A549 (cell line): ENCODE data around the gene RPS25. TPM values are rescaled to one million over a fixed set of nuclear protein-coding genes. Genes with fewer than 3 reads are reported as not detected.
"Not testable (repeated sequence)": the region's sequence is repeated elsewhere in the genome, so short reads cannot be mapped to it uniquely, and the experiment has no call there.

Experiments used
- ATAC-seq, 2 experiments: fragments of 200-7000 bp in 1 of 2; fragments of >200 bp in 1 of 2; cut with Nextera tagmentation in 1 of 2; cut with Tn5 transposase in 1 of 2; 3 replicates each; pipeline versions ENCODE4 v1.8.0 to v1.9.1; 2018 to 2020; ENCODE audit warnings: mild to moderate bottlenecking in 1 of 2, moderate library complexity in 1 of 2
- CTCF ChIA-PET: fragments of 300-600 bp; sonication (Branson Sonifier 250); formaldehyde crosslinking; extraction: SDS; loops from one replicate; lab custom pipeline; 2021; ENCODE audit warnings: antibody characterized with exemption, inconsistent platforms; lab: Yijun Ruan, JAX
- POLR2A ChIA-PET: fragments of 350-600 bp; formaldehyde crosslinking; extraction: SDS; loops from one replicate; lab custom pipeline; 2021; ENCODE audit warnings: antibody characterized with exemption, inconsistent platforms; lab: Yijun Ruan, JAX
- DNase-seq, 2 experiments: peaks; one replicate each; pipeline versions ENCODE4 v3.0.0 to v3.0.0-alpha.2; 2011 to 2016; ENCODE audit warnings: low read depth in 1 of 2, low spot score in 1 of 2
- FAIRE-seq: peaks from 2 replicates; lab custom pipeline; 2011; peaks lifted over from hg19 to GRCh38; lab: Jason Lieb, UNC
- H3K27ac ChIP-seq, 2 experiments: fragments of >200 bp; sonication (Bioruptor Twin); formaldehyde crosslinking; 3 replicates each; pipeline ENCODE4 v1.5.1; 2016 to 2017
- H3K4me1 ChIP-seq: fragments of >200 bp; sonication (Bioruptor Twin); formaldehyde crosslinking; 3 replicates; pipeline ENCODE4 v1.6.1; 2016
- H3K4me2 ChIP-seq: fragments of >200 bp; sonication (Bioruptor Twin); formaldehyde crosslinking; 3 replicates; pipeline ENCODE4 v1.6.1; 2016
- H3K4me3 ChIP-seq: fragments of >200 bp; sonication (Bioruptor Twin); formaldehyde crosslinking; 3 replicates; pipeline ENCODE4 v1.5.1; 2016
- H3K9me3 ChIP-seq: fragments of >200 bp; sonication (Bioruptor Twin); formaldehyde crosslinking; 3 replicates; pipeline ENCODE4 v1.6.1; 2016
- ATOH8 ChIP-seq: fragments of 250-450 bp; sonication (Bioruptor Pico); IDR thresholded peaks from 2 replicates; pipeline ENCODE4 v1.5.0; 2020; ENCODE audit warnings: low read depth, mild to moderate bottlenecking, moderate library complexity
- BCL3 ChIP-seq: fragments of >200 bp; sonication (Bioruptor Twin); formaldehyde crosslinking; IDR thresholded peaks from 3 replicates; pipeline ENCODE4 v1.6.1; 2016
- BHLHE40 ChIP-seq: IDR thresholded peaks from 2 replicates; pipeline ENCODE4 v1.6.1; 2012; ENCODE audit warnings: low read depth, low read length, inconsistent platforms
- CBX8 ChIP-seq: fragments of 200-600 bp; sonication (generic); IDR thresholded peaks from 2 replicates; pipeline ENCODE4 v1.6.1; 2016
- CEBPB ChIP-seq, 2 experiments: fragments of >200 bp in 1 of 2; sonication (Bioruptor Twin) in 1 of 2; formaldehyde crosslinking in 1 of 2; IDR thresholded peaks; 2 replicates each; pipeline ENCODE4 v1.6.1; 2012 to 2016
- CHD2 ChIP-seq: fragments of 150-350 bp; IDR thresholded peaks from 2 replicates; pipeline ENCODE4 v1.6.1; 2014; ENCODE audit warnings: low read length; ENCODE audit not compliant: partially characterized antibody
- E2F6 ChIP-seq: IDR thresholded peaks from 2 replicates; pipeline ENCODE4 v1.6.1; 2012; ENCODE audit warnings: low read depth, borderline replicate concordance
- EHF ChIP-seq: fragments of 250-450 bp; sonication (Bioruptor Pico); IDR thresholded peaks from 2 replicates; pipeline ENCODE4 v1.5.0; 2020; ENCODE audit warnings: mild to moderate bottlenecking
- EP300 ChIP-seq, 2 experiments: fragments of >200 bp; sonication (Bioruptor Twin); formaldehyde crosslinking; IDR thresholded peaks; 2 replicates in 1 of 2; 3 replicates in 1 of 2; pipeline ENCODE4 v1.6.1; 2016 to 2017
- ESRRA ChIP-seq: fragments of 150-350 bp; IDR thresholded peaks from 2 replicates; pipeline ENCODE4 v1.6.1; 2014; ENCODE audit warnings: mild to moderate bottlenecking, low read length, borderline replicate concordance
- GATA3 ChIP-seq: IDR thresholded peaks from 2 replicates; pipeline ENCODE4 v1.6.1; 2012; ENCODE audit warnings: borderline replicate concordance
- HES2 ChIP-seq: fragments of >200 bp; sonication (Bioruptor Twin); formaldehyde crosslinking; IDR thresholded peaks from 2 replicates; pipeline ENCODE4 v1.6.1; 2016
- HOXB5 ChIP-seq: fragments of 250-450 bp; sonication (Bioruptor Pico); IDR thresholded peaks from 2 replicates; pipeline ENCODE4 v1.5.0; 2020; ENCODE audit warnings: mild to moderate bottlenecking, moderate library complexity
- JUNB ChIP-seq: fragments of >200 bp; sonication (Bioruptor Twin); formaldehyde crosslinking; IDR thresholded peaks from 2 replicates; pipeline ENCODE4 v1.6.1; 2016
- KDM5A ChIP-seq: fragments of 200-600 bp; sonication (generic); IDR thresholded peaks from 2 replicates; pipeline ENCODE4 v1.6.1; 2016; ENCODE audit warnings: antibody characterized with exemption, mild to moderate bottlenecking
- MAX ChIP-seq: IDR thresholded peaks from 2 replicates; pipeline ENCODE4 v1.6.1; 2012
- MYC ChIP-seq: IDR thresholded peaks from 2 replicates; pipeline ENCODE4 v1.6.1; 2012; ENCODE audit warnings: mild to moderate bottlenecking, inconsistent platforms, low read length, improper control_type of control experiment, borderline replicate concordance
- NFE2L2 ChIP-seq: fragments of 150-350 bp; conservative IDR thresholded peaks from 2 replicates; pipeline ENCODE4 v1.6.1; 2014; ENCODE audit warnings: low read length
- NR3C1 ChIP-seq: fragments of >200 bp; sonication (Bioruptor Twin); formaldehyde crosslinking; IDR thresholded peaks from 3 replicates; pipeline ENCODE4 v1.6.1; 2017
- PHF8 ChIP-seq: fragments of 200-600 bp; sonication (generic); IDR thresholded peaks from 2 replicates; pipeline ENCODE4 v1.6.1; 2016; ENCODE audit warnings: low read depth, mild to moderate bottlenecking, antibody characterized with exemption, moderate library complexity, borderline replicate concordance
- POLR2A ChIP-seq: IDR thresholded peaks from 2 replicates; pipeline ENCODE4 v1.6.1; 2012; ENCODE audit warnings: mild to moderate bottlenecking, low read length
- RAD21 ChIP-seq, 2 experiments: fragments of >200 bp in 1 of 2; sonication (Bioruptor Twin) in 1 of 2; formaldehyde crosslinking in 1 of 2; IDR thresholded peaks in 1 of 2; conservative IDR thresholded peaks in 1 of 2; 2 replicates in 1 of 2; 3 replicates in 1 of 2; pipeline ENCODE4 v1.6.1; 2012 to 2018; ENCODE audit warnings: inconsistent platforms in 1 of 2
- RARB ChIP-seq: fragments of 250-450 bp; sonication (Bioruptor Pico); IDR thresholded peaks from 2 replicates; pipeline ENCODE4 v1.8.0; 2021; ENCODE audit warnings: mild to moderate bottlenecking, moderate library complexity
- RNF2 ChIP-seq: fragments of 200-600 bp; sonication (generic); IDR thresholded peaks from 2 replicates; pipeline ENCODE4 v1.6.1; 2016; ENCODE audit warnings: low read depth, mild to moderate bottlenecking, antibody characterized with exemption, moderate library complexity, borderline replicate concordance
- TFCP2L1 ChIP-seq: fragments of 250-450 bp; sonication (Bioruptor Pico); IDR thresholded peaks from 2 replicates; pipeline ENCODE4 v1.5.0; 2021; ENCODE audit warnings: mild to moderate bottlenecking
- ZC3H11A ChIP-seq: fragments of 450-650 bp; IDR thresholded peaks from 2 replicates; pipeline ENCODE4 v1.6.1; 2014; ENCODE audit warnings: antibody characterized with exemption, mild to moderate bottlenecking
- WGBS: methylation state at CpG from one replicate; pipeline ENCODE4 v1.1.6; 2017; ENCODE audit errors: missing lambda C conversion rate; 5-methylcytosine and 5-hydroxymethylcytosine counted together
- polyA plus RNA-seq, 4 experiments: library from polyadenylated mRNA; depleted of rRNA in 3 of 4; stranded (reverse); fragments of >200 nt; fragmentation: RNase III in 1 of 4; extraction: RNeasy Plus Mini Kit Qiagen cat#74134 plus additional on column Dnase treatment in 1 of 4; gene quantifications; 2 replicates in 3 of 4; 3 replicates in 1 of 4; pipeline ENCODE4 v1.2.3, GENCODE V29; 2011 to 2017

Gene RPS25
- polyA plus RNA-seq, 2 of the 4 experiments (the other 2 are of a cell fraction) = 844 to 1,517 TPM

GRCh38 chr11:118984825-118985224, 33.3 kb downstream of the RPS25 start:
- Histone ChIP-seq H3K4me1 (no peaks in the 10 kb centered on the region), H3K4me2 (no peak overlapping the region), H3K4me3 (no peak overlapping the region), H3K27ac (no peak overlapping the region)
- DNase-seq = no peak
- no peak for FAIRE-seq
- 95% methylated on average over 2 of the region's 2 CpGs for WGBS
- TF ChIP-seq NFE2L2 (no peak), POLR2A (no peak), E2F6 (no peak), CEBPB (IDR thresholded peaks at IDR 0.05) (no peak), CBX8 (no peak), MAX (no peak), MYC (no peak)
- TF ChIP-seq, all 56 proteins: peak for 0
- no peaks in the 10 kb centered on the region for H3K9me3 ChIP-seq
- ChIA-PET POLR2A (no interaction called here), CTCF (interaction anchor here (0.5 to 2.0 kb wide), 4 partner anchors 28 to 295 kb away, joined by 3 to 7 read pairs (median 5); no protein-coding TSS in a partner anchor)
- no peak; a peak in 1 of 6 replicates for ATAC-seq

- ATAC-seq, H3K4me1 ChIP-seq, FAIRE-seq, H3K9me3 ChIP-seq, H3K27ac ChIP-seq, H3K4me3 ChIP-seq, H3K4me2 ChIP-seq, DNase-seq, POLR2A ChIA-PET: not testable (repeated sequence)
- WGBS = 72% methylated on average over 8 of the region's 8 CpGs
- CTCF ChIA-PET = interaction anchor here (0.5 to 2.0 kb wide), 3 partner anchors 36 to 294 kb away, joined by 3 to 7 read pairs (median 5); no protein-coding TSS in a partner anchor
These were observed 33.8 kb downstream of the RPS25 start for GRCh38 chr11:118984337-118984736.

- ChIA-PET CTCF (no interaction called here), POLR2A (no interaction called here)
- WGBS = 76% methylated on average over 16 of the region's 21 CpGs
- H3K4me3 ChIP-seq = no peak overlapping the region
- no peaks in the 10 kb centered on the region for H3K4me1 ChIP-seq
- no peak overlapping the region for H3K27ac ChIP-seq
- no peaks in the 10 kb centered on the region for H3K9me3 ChIP-seq
- FAIRE-seq (no peak), ATAC-seq (no peak)
- H3K4me2 ChIP-seq = no peak overlapping the region
- TF ChIP-seq PHF8 (no peak), BHLHE40 (no peak), NR3C1 (no peak), EHF (CRISPR knock-in tag) (no peak), BCL3 (no peak), HOXB5 (CRISPR knock-in tag) (no peak), ATOH8 (no peak)
- TF ChIP-seq, all 56 proteins: peak for 0
- no peak for DNase-seq
These were observed 37.8 kb downstream of the RPS25 start for GRCh38 chr11:118980191-118980881.

- no peaks in the 10 kb centered on the region for H3K4me1 ChIP-seq
- FAIRE-seq = no peak
- CTCF ChIA-PET = no interaction called here
- no peaks in the 10 kb centered on the region for H3K9me3 ChIP-seq
- DNase-seq = no peak
- WGBS = 57% methylated on average over 8 of the region's 9 CpGs
- H3K4me3 ChIP-seq = no peak overlapping the region
- POLR2A ChIA-PET = no interaction called here
- no peak overlapping the region for H3K4me2 ChIP-seq
- no peak overlapping the region for H3K27ac ChIP-seq
- no peak for ATAC-seq
- TF ChIP-seq RNF2 = no peak
- no peak for TF ChIP-seq RARB
- no peak for TF ChIP-seq NFE2L2
- no peak for TF ChIP-seq ATOH8
- no peak for TF ChIP-seq ESRRA
- TF ChIP-seq KDM5A = no peak
- TF ChIP-seq HOXB5 (CRISPR knock-in tag) = no peak
- no peak for TF ChIP-seq CHD2
- TF ChIP-seq JUNB = no peak
- no peak for TF ChIP-seq EP300 (IDR thresholded peaks at IDR 0.05)
- no peak for TF ChIP-seq HES2
- no peak for TF ChIP-seq RAD21 (conservative IDR thresholded peaks at IDR 0.05 in 1 of 2, IDR thresholded peaks at IDR 0.05 in 1 of 2)
- TF ChIP-seq TFCP2L1 (CRISPR knock-in tag) = no peak
- TF ChIP-seq ZC3H11A = no peak
- no peak for TF ChIP-seq BCL3
- TF ChIP-seq GATA3 = no peak
These were observed 38.7 kb downstream of the RPS25 start for GRCh38 chr11:118979434-118979833.
